Stimulated activated CD8-positive, alpha-beta memory T cell treated with anti-CD3 and anti-CD28 coated beads, Interleukin-7, amount 100 ng/mL, for 48 hours (primary cell): ENCODE measurements around the gene MNX1.

ENCODE experiments used
- DNase-seq, 2 donors: peaks; one replicate each; pipeline ENCODE4 v3.0.0-alpha.2; 2020; ENCODE audit warnings: low read depth in 1 of 2; ENCODE audit errors: extremely low read depth in 1 of 2

The MNX1 gene

GRCh38 chr7:157010588-157011332 lies at the start of gene MNX1:
Gene MNX1 (minus strand): TSS chr7:157010663. CDS start chr7:157010350, 313 bp downstream.
- peak in 1 of 2 donors; percentile 27 for DNase-seq

GRCh38 chr7:157059534-157059933 lies 49.1 kb upstream of the MNX1 start:
- no peak for DNase-seq

- DNase-seq: no peak
These were observed 48.2 kb upstream of the MNX1 start for GRCh38 chr7:157058701-157059100.

- DNase-seq: no peak
These were observed 47.6 kb upstream of the MNX1 start for GRCh38 chr7:157058068-157058467.

- no peak for DNase-seq
These were observed 46.8 kb upstream of the MNX1 start for GRCh38 chr7:157056957-157057902.

GRCh38 chr7:157056246-157056645 lies 45.8 kb upstream of the MNX1 start:
- no peak for DNase-seq

GRCh38 chr7:157054927-157055326 lies 44.5 kb upstream of the MNX1 start:
- DNase-seq: no peak

GRCh38 chr7:157053118-157053517 lies 42.7 kb upstream of the MNX1 start:
- no peak for DNase-seq

GRCh38 chr7:157047148-157047547 lies 36.7 kb upstream of the MNX1 start:
- DNase-seq: no peak

- no peak for DNase-seq
These were observed 36.2 kb upstream of the MNX1 start for GRCh38 chr7:157046681-157047080.

- DNase-seq: no peak
These were observed 34.6 kb upstream of the MNX1 start for GRCh38 chr7:157044943-157045660.

- DNase-seq: no peak
These were observed 33.8 kb upstream of the MNX1 start for GRCh38 chr7:157044147-157044687.

- no peak for DNase-seq
These were observed 33.3 kb upstream of the MNX1 start for GRCh38 chr7:157043745-157044144.

- no peak for DNase-seq
These were observed 31.2 kb upstream of the MNX1 start for GRCh38 chr7:157041514-157042277.

- no peak for DNase-seq
These were observed 30.5 kb upstream of the MNX1 start for GRCh38 chr7:157041004-157041403.

- no peak for DNase-seq
These were observed 27.2 kb upstream of the MNX1 start for GRCh38 chr7:157037635-157038034.

- no peak for DNase-seq
These were observed 26.6 kb upstream of the MNX1 start for GRCh38 chr7:157037028-157037427.

- DNase-seq: no peak
These were observed 25.5 kb upstream of the MNX1 start for GRCh38 chr7:157035979-157036378.

GRCh38 chr7:157035302-157035701 lies 24.8 kb upstream of the MNX1 start:
- no peak for DNase-seq
